Activated CD8-positive, alpha-beta memory T cell treated with anti-CD3 and anti-CD28 coated beads for 48 hours (primary cell): ENCODE results near the gene KIT.

Source experiments
- DNase-seq, 3 experiments: peaks; one replicate each; pipeline ENCODE4 v3.0.0-alpha.2; 2020; ENCODE audit warnings: low read depth in 2 of 3, low spot score in 2 of 3

The KIT gene

GRCh38 chr4:54742636-54743399 lies 85.1 kb downstream of the KIT start:
- DNase-seq = no peak

GRCh38 chr4:54743562-54743961 lies 85.8 kb downstream of the KIT start:
- DNase-seq = no peak

- no peak for DNase-seq
These were observed 86.7 kb downstream of the KIT start for GRCh38 chr4:54744487-54744886.

- DNase-seq = no peak
These were observed 87.4 kb downstream of the KIT start for GRCh38 chr4:54745031-54745770.

GRCh38 chr4:54746218-54746617 lies 88.5 kb downstream of the KIT start:
- DNase-seq = no peak

GRCh38 chr4:54750341-54750740 lies 92.6 kb downstream of the KIT start:
- DNase-seq = no peak

- DNase-seq = no peak
These were observed 96.6 kb downstream of the KIT start for GRCh38 chr4:54754394-54754793.

- no peak for DNase-seq
These were observed 106.7 kb downstream of the KIT start for GRCh38 chr4:54764476-54764875.

- no peak for DNase-seq
These were observed 109.6 kb downstream of the KIT start for GRCh38 chr4:54767376-54767775.

- DNase-seq = no peak
These were observed 115.3 kb downstream of the KIT start for GRCh38 chr4:54773022-54773421.

- DNase-seq = no peak
These were observed 121.3 kb downstream of the KIT start for GRCh38 chr4:54779036-54779435.

GRCh38 chr4:54779476-54780148 lies 121.9 kb downstream of the KIT start:
- DNase-seq = no peak

- no peak for DNase-seq
These were observed 122.4 kb downstream of the KIT start for GRCh38 chr4:54780149-54780495.

- no peak for DNase-seq
These were observed 124.0 kb downstream of the KIT start for GRCh38 chr4:54781756-54782155.

- no peak for DNase-seq
These were observed 125.8 kb downstream of the KIT start for GRCh38 chr4:54783402-54784110.

- DNase-seq = no peak
These were observed 126.5 kb downstream of the KIT start for GRCh38 chr4:54784161-54784671.
